HepG2 (cell line): ENCODE measurements around the gene ZFR. TPM values are rescaled to one million over a fixed set of nuclear protein-coding genes. Genes with fewer than 3 reads are reported as not detected.
A peak's percentile ranks its signal among the peaks of the same experiment; 100 is the strongest.

ENCODE experiments used
- FOXO1 ChIP-seq: sonication (generic); formaldehyde crosslinking; IDR thresholded peaks from 2 replicates; pipeline ENCODE4 v1.4.0; 2020; ENCODE audit warnings: missing genetic modification reagents
- KLF11 ChIP-seq: IDR thresholded peaks from 2 replicates; pipeline ENCODE4 v1.6.1; 2016; ENCODE audit warnings: missing compliant biosample characterization
- KMT2A ChIP-seq: sonication (generic); formaldehyde crosslinking; IDR thresholded peaks from 2 replicates; pipeline ENCODE4 v1.4.0; 2020; ENCODE audit warnings: missing genetic modification reagents
- MTA3 ChIP-seq: sonication (generic); formaldehyde crosslinking; IDR thresholded peaks from 2 replicates; pipeline ENCODE4 v1.4.0; 2020; ENCODE audit warnings: missing genetic modification reagents
- SMAD1 ChIP-seq: sonication (generic); formaldehyde crosslinking; IDR thresholded peaks from 2 replicates; pipeline ENCODE4 v1.4.0; 2020; ENCODE audit warnings: missing genetic modification reagents, low read depth, mild to moderate bottlenecking, borderline replicate concordance
- SRSF4 ChIP-seq: fragments of 200-400 bp; formaldehyde crosslinking; IDR thresholded peaks from one replicate; pipeline ENCODE4 v1.6.1; 2018; ENCODE audit warnings: mild to moderate bottlenecking, low read depth, low read length, moderate library complexity; ENCODE audit not compliant: poor library complexity, severe bottlenecking
- TARDBP ChIP-seq: sonication (generic); formaldehyde crosslinking; IDR thresholded peaks from 2 replicates; pipeline ENCODE4 v1.8.0; 2022; ENCODE audit warnings: mild to moderate bottlenecking, missing genetic modification reagents
- TFAP4 ChIP-seq: sonication (generic); IDR thresholded peaks from 2 replicates; pipeline ENCODE4 v1.6.1; 2016; ENCODE audit warnings: low read depth, borderline replicate concordance
- TRAFD1 ChIP-seq: sonication (generic); formaldehyde crosslinking; IDR thresholded peaks from 2 replicates; pipeline ENCODE4 v1.5.1; 2020; ENCODE audit warnings: missing genetic modification reagents, mild to moderate bottlenecking, borderline replicate concordance
- ZBTB34 ChIP-seq: sonication (generic); formaldehyde crosslinking; IDR thresholded peaks from 2 replicates; pipeline ENCODE4 v1.8.0; 2022; ENCODE audit warnings: mild to moderate bottlenecking, missing genetic modification reagents
- ZNF143 ChIP-seq: sonication (generic); formaldehyde crosslinking; IDR thresholded peaks from 2 replicates; pipeline ENCODE4 v1.4.0; 2020; ENCODE audit warnings: missing genetic modification reagents
- ZNF235 ChIP-seq: sonication (generic); formaldehyde crosslinking; IDR thresholded peaks from 2 replicates; pipeline ENCODE4 v1.8.1; 2023; ENCODE audit warnings: mild to moderate bottlenecking, missing genetic modification reagents, borderline replicate concordance
- ZNF292 ChIP-seq: sonication (generic); formaldehyde crosslinking; IDR thresholded peaks from 2 replicates; pipeline ENCODE4 v1.8.1; 2022; ENCODE audit warnings: mild to moderate bottlenecking, low read depth, missing genetic modification reagents, borderline replicate concordance
- ZNF317 ChIP-seq: sonication (generic); formaldehyde crosslinking; IDR thresholded peaks from 2 replicates; pipeline ENCODE4 v1.5.0; 2020; ENCODE audit warnings: mild to moderate bottlenecking, missing genetic modification reagents
- ZNF432 ChIP-seq: sonication (generic); formaldehyde crosslinking; IDR thresholded peaks from 2 replicates; pipeline ENCODE4 v1.5.0; 2020; ENCODE audit warnings: missing genetic modification reagents, mild to moderate bottlenecking, borderline replicate concordance
- ZNF552 ChIP-seq: sonication (generic); formaldehyde crosslinking; IDR thresholded peaks from 2 replicates; pipeline ENCODE4 v1.9.0; 2022; ENCODE audit warnings: missing genetic modification reagents, mild to moderate bottlenecking, borderline replicate concordance
- ZNF761 ChIP-seq: sonication (generic); formaldehyde crosslinking; conservative IDR thresholded peaks from 2 replicates; pipeline ENCODE4 v1.4.0; 2020; ENCODE audit warnings: mild to moderate bottlenecking, missing genetic modification reagents
- ZNF83 ChIP-seq: sonication (generic); formaldehyde crosslinking; IDR thresholded peaks from 2 replicates; pipeline ENCODE4 v1.4.0; 2020; ENCODE audit warnings: missing genetic modification reagents, mild to moderate bottlenecking, borderline replicate concordance
- polyA plus RNA-seq, 8 experiments: library from polyadenylated mRNA; depleted of rRNA in 3 of 8; stranded (reverse) in 7 of 8; unstranded in 1 of 8; fragments of >200 nt; fragmentation: Illumina TruSeq in 4 of 8; extraction: Trizol in 4 of 8; gene quantifications; 2 replicates each; pipeline versions ENCODE4 v1.2.1 to v1.2.3, GENCODE V29; 2011 to 2016; ENCODE audit warnings: low read depth in 4 of 8, missing spikeins in 1 of 8, mixed read lengths in 1 of 8; ENCODE audit not compliant: insufficient read depth in 1 of 8
- total RNA-seq, 5 experiments: library from RNA; depleted of rRNA; stranded (reverse); fragments of >200 nt; fragmentation: Illumina TruSeq; extraction: Trizol; gene quantifications; 2 replicates each; pipeline ENCODE4 v1.2.3, GENCODE V29; 2016; ENCODE audit warnings: low read depth in 1 of 5
- TF ChIP-seq, protein P1 (sequence below): sonication (generic); formaldehyde crosslinking; IDR thresholded peaks from 2 replicates; pipeline ENCODE4 v1.5.1; 2020; ENCODE audit warnings: missing genetic modification reagents, mild to moderate bottlenecking, borderline replicate concordance
- TF ChIP-seq, protein P2 (sequence below): sonication (generic); formaldehyde crosslinking; IDR thresholded peaks from 2 replicates; pipeline ENCODE4 v1.5.0; 2020; ENCODE audit warnings: missing genetic modification reagents
- TF ChIP-seq, protein P3 (sequence below): sonication (generic); formaldehyde crosslinking; IDR thresholded peaks from 2 replicates; pipeline ENCODE4 v1.5.0; 2020; ENCODE audit warnings: mild to moderate bottlenecking, missing genetic modification reagents

ZFR gene
- total and polyA plus RNA-seq, 2 of the 13 experiments (the other 11 are each of a cell fraction or from before 2014, with no cell fraction given) = 89.0 to 92.8 TPM

- TF ChIP-seq, protein P1, sequence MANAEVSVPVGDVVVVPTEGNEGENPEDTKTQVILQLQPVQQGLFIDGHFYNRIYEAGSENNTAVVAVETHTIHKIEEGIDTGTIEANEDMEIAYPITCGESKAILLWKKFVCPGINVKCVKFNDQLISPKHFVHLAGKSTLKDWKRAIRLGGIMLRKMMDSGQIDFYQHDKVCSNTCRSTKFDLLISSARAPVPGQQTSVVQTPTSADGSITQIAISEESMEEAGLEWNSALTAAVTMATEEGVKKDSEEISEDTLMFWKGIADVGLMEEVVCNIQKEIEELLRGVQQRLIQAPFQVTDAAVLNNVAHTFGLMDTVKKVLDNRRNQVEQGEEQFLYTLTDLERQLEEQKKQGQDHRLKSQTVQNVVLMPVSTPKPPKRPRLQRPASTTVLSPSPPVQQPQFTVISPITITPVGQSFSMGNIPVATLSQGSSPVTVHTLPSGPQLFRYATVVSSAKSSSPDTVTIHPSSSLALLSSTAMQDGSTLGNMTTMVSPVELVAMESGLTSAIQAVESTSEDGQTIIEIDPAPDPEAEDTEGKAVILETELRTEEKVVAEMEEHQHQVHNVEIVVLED (CRISPR knock-in tag) = no peak
- TF ChIP-seq KMT2A (peak; percentile 18; the same call in 1 of the 2 replicates), ZNF317 (CRISPR knock-in tag) (peak; percentile 62), SMAD1 (no peak), TRAFD1 (CRISPR knock-in tag) (no peak), ZNF83 (no peak), TARDBP (CRISPR knock-in tag) (no peak), ZNF552 (CRISPR knock-in tag) (no peak), ZNF292 (CRISPR knock-in tag) (no peak), TFAP4 (no peak; the same call in 1 of the 2 replicates), FOXO1 (CRISPR knock-in tag) (peak; percentile 55; the same call in 1 of the 2 replicates), MTA3 (CRISPR knock-in tag) (no peak), ZNF761 (CRISPR knock-in tag) (no peak), ZNF235 (CRISPR knock-in tag) (no peak), SRSF4 (no peak), ZBTB34 (CRISPR knock-in tag) (no peak; the same call in 1 of the 2 replicates), ZNF432 (CRISPR knock-in tag) (no peak), KLF11 (no peak), ZNF143 (CRISPR knock-in tag) (no peak)
- TF ChIP-seq, protein P2, sequence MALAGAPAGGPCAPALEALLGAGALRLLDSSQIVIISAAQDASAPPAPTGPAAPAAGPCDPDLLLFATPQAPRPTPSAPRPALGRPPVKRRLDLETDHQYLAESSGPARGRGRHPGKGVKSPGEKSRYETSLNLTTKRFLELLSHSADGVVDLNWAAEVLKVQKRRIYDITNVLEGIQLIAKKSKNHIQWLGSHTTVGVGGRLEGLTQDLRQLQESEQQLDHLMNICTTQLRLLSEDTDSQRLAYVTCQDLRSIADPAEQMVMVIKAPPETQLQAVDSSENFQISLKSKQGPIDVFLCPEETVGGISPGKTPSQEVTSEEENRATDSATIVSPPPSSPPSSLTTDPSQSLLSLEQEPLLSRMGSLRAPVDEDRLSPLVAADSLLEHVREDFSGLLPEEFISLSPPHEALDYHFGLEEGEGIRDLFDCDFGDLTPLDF = no peak
- TF ChIP-seq, protein P3, sequence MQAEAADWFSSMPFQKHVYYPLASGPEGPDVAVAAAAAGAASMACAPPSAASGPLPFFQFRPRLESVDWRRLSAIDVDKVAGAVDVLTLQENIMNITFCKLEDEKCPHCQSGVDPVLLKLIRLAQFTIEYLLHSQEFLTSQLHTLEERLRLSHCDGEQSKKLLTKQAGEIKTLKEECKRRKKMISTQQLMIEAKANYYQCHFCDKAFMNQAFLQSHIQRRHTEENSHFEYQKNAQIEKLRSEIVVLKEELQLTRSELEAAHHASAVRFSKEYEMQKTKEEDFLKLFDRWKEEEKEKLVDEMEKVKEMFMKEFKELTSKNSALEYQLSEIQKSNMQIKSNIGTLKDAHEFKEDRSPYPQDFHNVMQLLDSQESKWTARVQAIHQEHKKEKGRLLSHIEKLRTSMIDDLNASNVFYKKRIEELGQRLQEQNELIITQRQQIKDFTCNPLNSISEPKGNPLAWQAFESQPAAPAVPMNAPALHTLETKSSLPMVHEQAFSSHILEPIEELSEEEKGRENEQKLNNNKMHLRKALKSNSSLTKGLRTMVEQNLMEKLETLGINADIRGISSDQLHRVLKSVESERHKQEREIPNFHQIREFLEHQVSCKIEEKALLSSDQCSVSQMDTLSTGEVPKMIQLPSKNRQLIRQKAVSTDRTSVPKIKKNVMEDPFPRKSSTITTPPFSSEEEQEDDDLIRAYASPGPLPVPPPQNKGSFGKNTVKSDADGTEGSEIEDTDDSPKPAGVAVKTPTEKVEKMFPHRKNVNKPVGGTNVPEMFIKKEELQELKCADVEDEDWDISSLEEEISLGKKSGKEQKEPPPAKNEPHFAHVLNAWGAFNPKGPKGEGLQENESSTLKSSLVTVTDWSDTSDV (CRISPR knock-in tag) = no peak
Observed at GRCh38 chr5:32314658-32315057, 129.9 kb downstream of the ZFR start (continued).
